Caco-2 (cell line): ENCODE results near the gene IKZF4. TPM values are rescaled to one million over a fixed set of nuclear protein-coding genes. Genes with fewer than 3 reads are reported as not detected.

Experiments used
- BruUV-seq: library from RNA; stranded (reverse); fragments of 400-500 nt; replicated peaks from 2 replicates; lab custom pipeline; 2021; lab: Mats Ljungman, UMichigan
- CTCF ChIA-PET: fragments of 300-600 bp; sonication (Branson Sonifier 250); formaldehyde crosslinking; loops from one replicate; lab custom pipeline; 2022; ENCODE audit warnings: antibody characterized with exemption; lab: Charles Lee
- POLR2A ChIA-PET: fragments of 300-600 bp; sonication (Branson Sonifier 250); formaldehyde crosslinking; loops from one replicate; lab custom pipeline; 2022; ENCODE audit warnings: antibody characterized with exemption; lab: Charles Lee
- DNase-seq, 2 experiments: peaks; one replicate each; pipeline versions ENCODE4 v3.0.0 to v3.0.0-alpha.2; 2020 to 2022
- H3K27me3 ChIP-seq: replicated peaks from 2 replicates; pipeline ENCODE4 v1.6.0; 2011; ENCODE audit warnings: low read length; ENCODE audit not compliant: control insufficient read depth, insufficient read depth
- H3K36me3 ChIP-seq: 2 replicates; pipeline ENCODE4 v1.5.1; 2011; ENCODE audit warnings: low read length; ENCODE audit not compliant: control insufficient read depth, insufficient read depth
- H3K4me1 ChIP-seq: fragments of 250-450 bp; sonication (Bioruptor Pico); 2 replicates; pipeline ENCODE4 v1.5.1; 2020; ENCODE audit warnings: mild to moderate bottlenecking
- H3K4me3 ChIP-seq: 2 replicates; pipeline ENCODE4 v1.5.1; 2011; ENCODE audit warnings: low read depth, mild to moderate bottlenecking, control low read depth, low read length
- H3K9me3 ChIP-seq: fragments of 250-450 bp; sonication (Bioruptor Pico); 2 replicates; pipeline ENCODE4 v1.5.1; 2020; ENCODE audit warnings: mild to moderate bottlenecking, moderate library complexity
- H3K27ac Mint-ChIP-seq: one replicate; pipeline ENCODE4 v1.8.0; 2022; ENCODE audit warnings: mixed read lengths; ENCODE audit not compliant: unreplicated experiment
- H3K27me3 Mint-ChIP-seq: one replicate; pipeline ENCODE4 v1.8.0; 2022; ENCODE audit warnings: mixed read lengths; ENCODE audit not compliant: insufficient read depth, unreplicated experiment
- H3K36me3 Mint-ChIP-seq: one replicate; pipeline ENCODE4 v1.8.0; 2022; ENCODE audit warnings: mild to moderate bottlenecking, mixed read lengths; ENCODE audit not compliant: insufficient read depth, unreplicated experiment
- H3K4me1 Mint-ChIP-seq: one replicate; pipeline ENCODE4 v1.8.0; 2022; ENCODE audit warnings: low read depth, mixed read lengths; ENCODE audit not compliant: unreplicated experiment
- H3K4me3 Mint-ChIP-seq: one replicate; pipeline ENCODE4 v1.8.0; 2022; ENCODE audit warnings: mild to moderate bottlenecking, moderate library complexity, mixed read lengths; ENCODE audit not compliant: unreplicated experiment
- H3K9me3 Mint-ChIP-seq: one replicate; pipeline ENCODE4 v1.8.0; 2022; ENCODE audit warnings: mixed read lengths; ENCODE audit not compliant: unreplicated experiment
- CTCF ChIP-seq, 2 experiments: fragments of 200-600 bp in 1 of 2; IDR thresholded peaks; 1 replicate in 1 of 2; 2 replicates in 1 of 2; pipeline versions ENCODE4 v1.5.1 to v1.8.0; 2011 to 2022; ENCODE audit warnings: antibody characterized with exemption in 1 of 2, control low read depth in 1 of 2, inconsistent platforms in 1 of 2, low read depth in 1 of 2, low read length in 1 of 2, mild to moderate bottlenecking in 1 of 2, moderate library complexity in 1 of 2; ENCODE audit not compliant: insufficient read depth in 1 of 2, severe bottlenecking in 1 of 2, unreplicated experiment in 1 of 2
- intact Hi-C: fragments of 100-400 bp; cut with micrococcal nuclease; formaldehyde crosslinking; loops from one replicate; pipeline ENCODE4 v1.10.0; 2022; ENCODE audit not compliant: unreplicated experiment
- total RNA-seq: library from RNA; stranded (reverse); gene quantifications from 2 replicates; pipeline ENCODE4 v1.2.3, GENCODE V29; 2022

Gene IKZF4
- total RNA-seq, 1 experiment from 2014 or later, result 15.7 TPM

DNA sequence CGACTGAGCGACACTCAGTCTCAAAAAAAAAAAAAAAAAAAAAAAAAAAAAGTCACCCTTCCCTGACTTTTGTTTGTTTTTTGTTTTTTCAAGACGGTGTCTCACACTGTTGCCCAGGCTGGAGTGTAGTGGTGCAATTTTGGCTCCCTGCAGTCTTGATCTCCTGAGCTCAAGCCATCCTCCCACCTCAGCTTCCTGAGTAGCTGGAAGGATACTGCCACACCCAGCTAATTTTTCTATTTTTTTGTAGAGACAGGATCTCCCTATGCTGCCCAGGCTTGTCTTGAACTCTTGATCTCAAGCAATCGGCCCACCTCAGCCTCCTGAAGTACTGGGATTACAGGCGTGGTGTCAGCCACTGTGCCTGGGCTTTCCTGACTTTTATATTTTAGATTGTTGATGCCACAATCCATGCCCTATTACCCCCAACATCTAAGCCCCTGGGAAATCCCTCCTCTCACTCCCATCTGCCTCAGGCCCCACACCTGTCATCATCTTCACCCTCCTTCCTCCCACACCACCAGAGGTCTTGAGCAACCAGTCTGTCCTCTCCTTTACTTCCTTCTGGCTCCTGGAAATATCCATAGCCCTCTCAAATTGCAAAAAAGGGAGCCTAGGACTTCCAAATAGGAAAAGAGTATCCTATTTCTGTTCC is 7.8 kb downstream of the IKZF4 start:
- peaks cover 16% of the 10 kb centered on the region for H3K4me1 Mint-ChIP-seq
- H3K27me3 ChIP-seq, result no peaks in the 10 kb centered on the region
- BruUV-seq, result no TSS peak
- no peaks in the 10 kb centered on the region for H3K9me3 ChIP-seq
- no peak for DNase-seq
- ChIA-PET CTCF (interaction anchor here (1.1 to 2.9 kb wide), 6 partner anchors 14 to 101 kb away, joined by 3 to 97 read pairs (median 12); partner anchors contain the start of genes PYM1 and SUOX), POLR2A (interaction anchor here (0.7 to 1.5 kb wide), 4 partner anchors 22 to 322 kb away, joined by 5 to 14 read pairs (median 9); partner anchors contain the start of genes RAB5B and SUOX)
- H3K27me3 Mint-ChIP-seq, result no peaks in the 10 kb centered on the region
- H3K27ac Mint-ChIP-seq, result peak overlapping the region; percentile 67
- H3K4me3 ChIP-seq, result no peak overlapping the region
- peak overlapping the region; percentile 7 for H3K4me3 Mint-ChIP-seq
- intact Hi-C loops, result loop anchor here (1.0 to 5.0 kb wide), 4 partner anchors 18 to 96 kb away; partner anchors contain the start of gene DGKA
- no peak for TF ChIP-seq CTCF (IDR thresholded peaks at IDR 0.05; ENCODE audit: insufficient read depth in 1 of 2, low read depth in 1 of 2, low read length in 1 of 2, severe bottlenecking in 1 of 2, unreplicated experiment in 1 of 2)
- H3K4me1 ChIP-seq, result peaks cover 16% of the 10 kb centered on the region
- H3K36me3 Mint-ChIP-seq, result peaks cover 18% of the 10 kb centered on the region
- no peaks in the 10 kb centered on the region for H3K9me3 Mint-ChIP-seq
- peaks cover 7% of the 10 kb centered on the region for H3K36me3 ChIP-seq

DNA sequence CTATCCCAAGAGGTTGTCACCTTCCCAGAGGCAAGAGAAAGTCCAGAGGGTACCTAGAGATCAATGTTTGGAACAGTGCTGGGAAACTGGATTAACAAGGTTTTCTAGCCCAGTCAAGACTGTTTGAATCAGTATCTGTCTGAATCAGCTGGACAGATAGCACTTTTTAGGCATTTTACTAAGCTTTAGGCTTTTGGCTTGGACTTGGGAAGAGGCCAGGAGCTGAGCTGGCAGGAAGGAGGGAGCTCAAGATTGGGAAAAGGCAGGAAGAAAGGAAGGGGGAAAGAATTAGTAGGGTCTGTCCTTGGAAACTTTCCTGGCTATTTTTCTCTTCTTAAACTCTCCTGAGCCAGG is 8.3 kb downstream of the IKZF4 start:
- Histone ChIP-seq H3K9me3 (no peaks in the 10 kb centered on the region), H3K4me3 (no peak overlapping the region), H3K27me3 (no peaks in the 10 kb centered on the region), H3K4me1 (peaks cover 16% of the 10 kb centered on the region), H3K36me3 (peaks cover 7% of the 10 kb centered on the region)
- CTCF ChIA-PET, result interaction anchor here (0.6 to 2.9 kb wide), 15 partner anchors 9 to 291 kb away, joined by 3 to 97 read pairs (median 5); partner anchors contain the start of genes IKZF4, PYM1, RAB5B and SUOX
- H3K27me3 Mint-ChIP-seq, result no peaks in the 10 kb centered on the region
- intact Hi-C loops, result loop anchor here (1.0 to 5.0 kb wide), 4 partner anchors 19 to 97 kb away; partner anchors contain the start of gene DGKA
- peak overlapping the region; percentile 7 for H3K4me3 Mint-ChIP-seq
- peak overlapping the region; percentile 67 for H3K27ac Mint-ChIP-seq
- no peaks in the 10 kb centered on the region for H3K9me3 Mint-ChIP-seq
- BruUV-seq, result no TSS peak
- peak in 1 of 2 experiments; percentile 34 for DNase-seq
- POLR2A ChIA-PET, result interaction anchor here (1.5 kb wide), 3 partner anchors 22 to 55 kb away, joined by 5 to 14 read pairs (median 6); partner anchors contain the start of genes RAB5B and SUOX
- no peak for TF ChIP-seq CTCF (IDR thresholded peaks at IDR 0.05; ENCODE audit: insufficient read depth in 1 of 2, low read depth in 1 of 2, low read length in 1 of 2, severe bottlenecking in 1 of 2, unreplicated experiment in 1 of 2)
- peaks cover 16% of the 10 kb centered on the region for H3K4me1 Mint-ChIP-seq
- H3K36me3 Mint-ChIP-seq, result peaks cover 21% of the 10 kb centered on the region

DNA sequence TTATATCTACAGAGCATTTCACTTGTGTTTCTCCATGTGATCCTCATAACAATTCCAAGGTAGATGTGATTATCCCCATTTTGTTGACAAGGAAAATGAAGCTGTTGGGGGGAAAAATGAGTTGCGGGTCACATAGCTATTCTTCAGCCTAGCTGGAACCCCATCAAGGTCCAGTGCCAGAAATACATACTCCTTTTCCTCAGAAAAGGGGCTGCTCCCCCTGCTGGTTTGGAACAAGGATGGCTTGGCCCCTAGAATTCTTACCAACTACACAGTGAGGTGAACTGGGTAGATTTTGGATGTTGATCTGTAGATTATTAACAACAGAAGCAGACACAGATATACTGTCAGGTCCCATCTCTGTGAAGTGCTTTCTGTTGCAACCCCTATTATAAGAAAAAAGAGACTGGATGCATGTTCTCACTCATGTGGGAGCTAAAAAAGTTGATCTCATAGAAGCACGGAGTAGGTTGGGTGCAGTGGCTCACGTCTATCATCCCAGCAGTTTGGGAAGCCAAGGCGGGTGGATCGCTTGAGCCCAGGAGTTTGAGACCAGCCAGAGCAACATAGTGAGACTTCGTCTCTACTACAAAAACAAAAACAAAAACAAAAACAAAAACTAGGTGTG is 8.9 kb downstream of the IKZF4 start:
- Mint-ChIP-seq H3K36me3 (peaks cover 21% of the 10 kb centered on the region), H3K27me3 (no peaks in the 10 kb centered on the region), H3K4me3 (peak overlapping the region; percentile 7), H3K9me3 (no peaks in the 10 kb centered on the region), H3K27ac (peak overlapping the region; percentile 67), H3K4me1 (peaks cover 16% of the 10 kb centered on the region)
- peaks cover 7% of the 10 kb centered on the region for H3K36me3 ChIP-seq
- peaks cover 16% of the 10 kb centered on the region for H3K4me1 ChIP-seq
- H3K9me3 ChIP-seq, result no peaks in the 10 kb centered on the region
- no peaks in the 10 kb centered on the region for H3K27me3 ChIP-seq
- BruUV-seq, result no TSS peak
- CTCF ChIA-PET, result interaction anchor here (0.6 to 2.9 kb wide), 15 partner anchors 9 to 291 kb away, joined by 3 to 97 read pairs (median 5); partner anchors contain the start of genes IKZF4, PYM1, RAB5B and SUOX
- no peak overlapping the region for H3K4me3 ChIP-seq
- peak; percentile 78 to 86 for TF ChIP-seq CTCF (IDR thresholded peaks at IDR 0.05; ENCODE audit: insufficient read depth in 1 of 2, low read depth in 1 of 2, low read length in 1 of 2, severe bottlenecking in 1 of 2, unreplicated experiment in 1 of 2)
- POLR2A ChIA-PET, result interaction anchor here (1.5 kb wide), 3 partner anchors 23 to 56 kb away, joined by 5 to 14 read pairs (median 6); partner anchors contain the start of genes RAB5B and SUOX
- intact Hi-C loops, result loop anchor here (1.0 to 5.0 kb wide), 4 partner anchors 19 to 97 kb away; partner anchors contain the start of gene DGKA
- peak; percentile 64 to 78 for DNase-seq
